Esophagus squamous epithelium (tissue), 5 donors: ENCODE results near the gene FMN2. TPM values are rescaled to one million over a fixed set of nuclear protein-coding genes. Genes with fewer than 3 reads are reported as not detected.
A peak's percentile ranks its signal among the peaks of the same experiment; 100 is the strongest.

Experiments
- DNase-seq: peaks from one replicate; lab custom pipeline; 2025; lab: John Stamatoyannopoulos, UW
- H3K27ac ChIP-seq, 4 donors: fragments of 200-600 bp; sonication (generic); one replicate each; pipeline ENCODE4 v1.5.1; 2016 to 2019; ENCODE audit warnings: mild to moderate bottlenecking in 1 of 4
- H3K27me3 ChIP-seq, 4 donors: fragments of 200-600 bp; sonication (generic); 1 replicate in 3 of 4; 2 replicates in 1 of 4; pipeline versions ENCODE4 v1.5.1 to v1.6.0; 2017 to 2021; ENCODE audit warnings: antibody characterized with exemption in 1 of 4
- H3K36me3 ChIP-seq, 3 donors: fragments of 200-600 bp; sonication (generic); one replicate each; pipeline ENCODE4 v1.5.1; 2016 to 2019
- H3K4me1 ChIP-seq, 3 donors: fragments of 200-600 bp; sonication (generic); one replicate each; pipeline ENCODE4 v1.5.1; 2017 to 2019
- H3K4me3 ChIP-seq, 4 donors: fragments of 200-600 bp; sonication (generic); 1 replicate in 3 of 4; 2 replicates in 1 of 4; pipeline ENCODE4 v1.5.1; 2016 to 2019; ENCODE audit warnings: mild to moderate bottlenecking in 2 of 4, moderate library complexity in 1 of 4
- H3K9me3 ChIP-seq, 3 donors: fragments of 200-600 bp; sonication (generic); one replicate each; pipeline ENCODE4 v1.5.1; 2016 to 2019
- POLR2A ChIP-seq, 4 donors: fragments of 450-650 bp; IDR thresholded peaks; one replicate each; pipeline ENCODE4 v1.6.1; 2017; ENCODE audit warnings: antibody characterized with exemption in 4 of 4, mild to moderate bottlenecking in 4 of 4, moderate library complexity in 3 of 4
- WGBS, 2 donors: methylation state at CpG; one replicate each; pipeline ENCODE4 v1.1.5; 2018; 5-methylcytosine and 5-hydroxymethylcytosine counted together
- intact Hi-C: fragments of 100-400 bp; cut with DNase I; formaldehyde crosslinking; loops from one replicate; pipeline ENCODE4 v1.15.0; 2022
- total RNA-seq, 4 donors: library from RNA; depleted of rRNA; stranded (reverse); fragments of >200 nt; gene quantifications; one replicate each; pipeline ENCODE4 v1.1.0, GENCODE V29; 2016
- TF ChIP-seq, protein P1 (sequence below), 6 experiments: fragments of 450-650 bp in 4 of 6; fragments of 200-600 bp in 2 of 6; sonication (generic) in 2 of 6; IDR thresholded peaks; one replicate each; pipeline ENCODE4 v1.5.1; 2016 to 2019; ENCODE audit warnings: antibody characterized with exemption in 6 of 6, mild to moderate bottlenecking in 4 of 6, moderate library complexity in 4 of 6
- donor health status: DM: yes; HTN: yes; CAD: no.

The FMN2 gene
- total RNA-seq, 4 donors from 2014 or later: 0.19 to 0.35 TPM; not detected in 2

DNA sequence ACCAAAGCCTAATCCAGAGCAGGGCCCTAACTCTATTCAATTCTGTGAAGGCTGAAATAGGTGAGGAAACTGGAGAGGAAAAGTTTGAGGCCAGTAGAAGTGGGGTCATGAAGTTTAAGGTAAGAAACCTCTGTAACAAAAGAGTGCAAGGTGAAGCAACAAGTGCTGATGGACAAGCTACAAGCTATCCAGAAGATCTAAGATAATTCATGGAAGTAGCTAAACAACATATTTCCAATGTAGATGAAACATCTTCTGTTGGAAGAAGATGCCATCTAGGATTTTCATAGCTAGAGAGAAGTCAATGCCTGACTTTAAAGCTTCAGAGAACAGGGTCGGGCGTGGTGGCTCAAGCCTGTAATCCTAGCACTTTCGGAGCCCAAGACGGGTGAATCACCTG, 302.7 kb downstream of the FMN2 start:
- no peak overlapping the region for H3K4me3 ChIP-seq
- no peak for DNase-seq
- TF ChIP-seq, protein P1, sequence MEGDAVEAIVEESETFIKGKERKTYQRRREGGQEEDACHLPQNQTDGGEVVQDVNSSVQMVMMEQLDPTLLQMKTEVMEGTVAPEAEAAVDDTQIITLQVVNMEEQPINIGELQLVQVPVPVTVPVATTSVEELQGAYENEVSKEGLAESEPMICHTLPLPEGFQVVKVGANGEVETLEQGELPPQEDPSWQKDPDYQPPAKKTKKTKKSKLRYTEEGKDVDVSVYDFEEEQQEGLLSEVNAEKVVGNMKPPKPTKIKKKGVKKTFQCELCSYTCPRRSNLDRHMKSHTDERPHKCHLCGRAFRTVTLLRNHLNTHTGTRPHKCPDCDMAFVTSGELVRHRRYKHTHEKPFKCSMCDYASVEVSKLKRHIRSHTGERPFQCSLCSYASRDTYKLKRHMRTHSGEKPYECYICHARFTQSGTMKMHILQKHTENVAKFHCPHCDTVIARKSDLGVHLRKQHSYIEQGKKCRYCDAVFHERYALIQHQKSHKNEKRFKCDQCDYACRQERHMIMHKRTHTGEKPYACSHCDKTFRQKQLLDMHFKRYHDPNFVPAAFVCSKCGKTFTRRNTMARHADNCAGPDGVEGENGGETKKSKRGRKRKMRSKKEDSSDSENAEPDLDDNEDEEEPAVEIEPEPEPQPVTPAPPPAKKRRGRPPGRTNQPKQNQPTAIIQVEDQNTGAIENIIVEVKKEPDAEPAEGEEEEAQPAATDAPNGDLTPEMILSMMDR (IDR thresholded peaks at IDR 0.05): no peak
- TF ChIP-seq POLR2A (IDR thresholded peaks at IDR 0.05): no peak
- no peaks in the 10 kb centered on the region for H3K9me3 ChIP-seq
- no peaks in the 10 kb centered on the region for H3K4me1 ChIP-seq
- H3K27me3 ChIP-seq: no peaks in the 10 kb centered on the region
- H3K27ac ChIP-seq: no peak overlapping the region
- H3K36me3 ChIP-seq: no peaks in the 10 kb centered on the region
- intact Hi-C loops: no loop called here
- WGBS, 2 donors: 78 to 80% methylated on average over 4 of the region's 4 CpGs

DNA sequence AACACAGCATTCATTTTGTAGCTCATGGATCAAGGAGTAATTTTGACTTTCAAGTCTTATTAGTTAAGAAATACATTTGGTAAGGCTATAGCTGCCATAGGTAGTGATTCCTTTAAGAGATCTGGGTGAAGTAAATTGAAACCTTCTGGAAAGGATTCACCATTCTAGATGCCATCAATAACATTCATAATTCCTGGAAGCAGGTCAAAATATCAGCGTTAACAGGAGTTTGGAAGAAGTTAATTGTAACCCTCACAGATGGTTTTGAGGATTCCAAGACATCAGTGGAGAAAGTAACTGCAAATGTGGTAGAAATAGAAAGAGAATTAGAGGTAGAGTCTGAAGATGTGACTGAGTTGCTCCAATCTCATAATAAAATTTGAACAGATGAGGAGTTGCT, 303.7 kb downstream of the FMN2 start:
- Histone ChIP-seq H3K4me3 (no peak overlapping the region), H3K4me1 (no peaks in the 10 kb centered on the region), H3K9me3 (no peaks in the 10 kb centered on the region), H3K27ac (no peak overlapping the region), H3K36me3 (no peaks in the 10 kb centered on the region), H3K27me3 (no peaks in the 10 kb centered on the region)
- TF ChIP-seq POLR2A (IDR thresholded peaks at IDR 0.05): no peak
- TF ChIP-seq, protein P1 (IDR thresholded peaks at IDR 0.05): no peak
- no peak for DNase-seq
- intact Hi-C loops: no loop called here
- WGBS, 2 donors: 55% methylated on average over 1 of the region's 1 CpG

- Histone ChIP-seq H3K9me3 (no peaks in the 10 kb centered on the region), H3K4me3 (no peak overlapping the region), H3K36me3 (no peaks in the 10 kb centered on the region), H3K4me1 (no peaks in the 10 kb centered on the region), H3K27ac (no peak overlapping the region), H3K27me3 (no peaks in the 10 kb centered on the region)
- 51 to 59% methylated on average over 6 of the region's 6 CpGs for WGBS, 2 donors
- TF ChIP-seq, protein P1 (IDR thresholded peaks at IDR 0.05): no peak
- no peak for TF ChIP-seq POLR2A (IDR thresholded peaks at IDR 0.05)
- DNase-seq: no peak
- intact Hi-C loops: no loop called here
Observed at GRCh38 chr1:240399381-240399780, 307.7 kb downstream of the FMN2 start.

- WGBS, 2 donors: 27 to 49% methylated on average over 4 of the region's 4 CpGs
- TF ChIP-seq, protein P1 (IDR thresholded peaks at IDR 0.05): no peak
- no peak for TF ChIP-seq POLR2A (IDR thresholded peaks at IDR 0.05)
- no peaks in the 10 kb centered on the region for H3K36me3 ChIP-seq
- DNase-seq: no peak
- no peaks in the 10 kb centered on the region for H3K9me3 ChIP-seq
- H3K4me3 ChIP-seq: no peak overlapping the region
- H3K27ac ChIP-seq: peak overlapping the region in 1 of 4 donors; percentile 5
- no peaks in the 10 kb centered on the region for H3K4me1 ChIP-seq
- H3K27me3 ChIP-seq: no peaks in the 10 kb centered on the region
- intact Hi-C loops: no loop called here
Observed at GRCh38 chr1:240401731-240402130, 310.0 kb downstream of the FMN2 start.

DNA sequence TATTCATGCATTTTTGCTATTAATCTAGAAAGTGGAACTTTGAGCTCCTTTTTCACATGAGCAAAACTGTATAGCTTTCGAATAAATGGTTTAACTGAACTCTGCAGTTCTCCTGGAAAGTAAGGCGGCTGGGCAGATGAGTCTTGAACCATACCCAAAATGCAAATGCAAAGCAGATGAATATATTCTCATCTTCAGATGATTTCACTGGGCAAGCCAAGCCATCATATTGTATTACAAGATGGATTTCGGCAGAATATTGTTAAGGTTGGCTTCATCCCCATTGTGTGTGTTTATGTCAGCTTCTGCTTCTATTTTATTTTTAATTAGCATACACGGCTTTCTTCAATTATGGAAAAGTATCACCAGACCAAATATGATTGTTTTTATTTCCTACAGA, 310.6 kb downstream of the FMN2 start:
- H3K4me3 ChIP-seq: no peak overlapping the region

More for the DNA sequence above, 310.6 kb downstream of the FMN2 start:
- intact Hi-C loops: no loop called here
- DNase-seq: no peak
- TF ChIP-seq POLR2A (IDR thresholded peaks at IDR 0.05): no peak
- TF ChIP-seq, protein P1 (IDR thresholded peaks at IDR 0.05): no peak
- H3K36me3 ChIP-seq: no peaks in the 10 kb centered on the region
- 50 to 58% methylated on average over 4 of the region's 4 CpGs for WGBS, 2 donors
- H3K9me3 ChIP-seq: no peaks in the 10 kb centered on the region
- no peak overlapping the region for H3K27ac ChIP-seq
- no peaks in the 10 kb centered on the region for H3K4me1 ChIP-seq
- no peaks in the 10 kb centered on the region for H3K27me3 ChIP-seq
